K562 (cell line): Measurements from ENCODE around the gene MPIG6B. TPM values are rescaled to one million over a fixed set of nuclear protein-coding genes. Genes with fewer than 3 reads are reported as not detected.

Experiments
- COPS2 ChIP-seq: fragments of 450-650 bp; conservative IDR thresholded peaks from 2 replicates; pipeline ENCODE4 v1.6.1; 2016; ENCODE audit warnings: mild to moderate bottlenecking, moderate library complexity
- DACH1 ChIP-seq: fragments of 450-650 bp; IDR thresholded peaks from 2 replicates; pipeline ENCODE4 v1.6.1; 2018; ENCODE audit not compliant: partially characterized antibody
- HMGN3 ChIP-seq: IDR thresholded peaks from 2 replicates; pipeline ENCODE4 v1.6.1; 2011; ENCODE audit warnings: borderline replicate concordance, low read depth, mild to moderate bottlenecking, mixed read lengths, low read length; ENCODE audit not compliant: insufficient read length; ENCODE audit errors: extremely low read depth
- ILF3 ChIP-seq: fragments of 450-650 bp; IDR thresholded peaks from 2 replicates; pipeline ENCODE4 v1.6.1; 2018; ENCODE audit warnings: antibody characterized with exemption, mild to moderate bottlenecking, moderate library complexity, borderline replicate concordance
- KHSRP ChIP-seq: fragments of 450-650 bp; IDR thresholded peaks from 2 replicates; pipeline ENCODE4 v1.6.1; 2017
- PTRF ChIP-seq: fragments of 450-650 bp; IDR thresholded peaks from 2 replicates; pipeline ENCODE4 v1.6.1; 2016; ENCODE audit warnings: mild to moderate bottlenecking, missing genetic modification characterization, missing compliant biosample characterization
- RNF2 ChIP-seq: sonication (generic); IDR thresholded peaks from 2 replicates; pipeline ENCODE4 v1.6.1; 2016
- RREB1 ChIP-seq: fragments of 250-450 bp; sonication (Bioruptor Pico); IDR thresholded peaks from 2 replicates; pipeline ENCODE4 v1.4.0; 2020
- ZFX ChIP-seq: sonication (generic); formaldehyde crosslinking; IDR thresholded peaks from 2 replicates; pipeline ENCODE4 v1.8.0; 2022; ENCODE audit warnings: mild to moderate bottlenecking, missing genetic modification reagents, moderate library complexity
- ZNF133 ChIP-seq: fragments of 250-450 bp; sonication (Bioruptor Pico); IDR thresholded peaks from 2 replicates; pipeline ENCODE4 v1.4.0; 2020; ENCODE audit warnings: mild to moderate bottlenecking
- ZNF696 ChIP-seq: fragments of 250-450 bp; sonication (Bioruptor Pico); conservative IDR thresholded peaks from 2 replicates; pipeline ENCODE4 v1.4.0; 2020; ENCODE audit warnings: mild to moderate bottlenecking, moderate library complexity
- polyA plus RNA-seq, 8 experiments: library from polyadenylated mRNA; depleted of rRNA in 4 of 8; stranded (reverse) in 5 of 8; unstranded in 3 of 8; fragments of >200 nt; fragmentation: Nextera tagmentation in 2 of 8; fragmentation: Illumina TruSeq in 1 of 8; extraction: Ambion mirVana in 2 of 8; extraction: Trizol in 1 of 8; gene quantifications; 2 replicates each; pipeline versions ENCODE4 v1.2.1 to v1.2.3, GENCODE V29; 2011 to 2014; ENCODE audit warnings: inconsistent platforms in 1 of 8, missing spikeins in 1 of 8
- total RNA-seq, 7 experiments: library from RNA; depleted of rRNA in 6 of 7; stranded (reverse); fragments of >200 nt in 6 of 7; fragmentation: Illumina TruSeq in 2 of 7; extraction: Trizol in 2 of 7; gene quantifications; 2 replicates each; pipeline versions ENCODE4 v1.2.1 to v1.2.3, GENCODE V29; 2011 to 2021; ENCODE audit warnings: low replicate concordance in 1 of 7
- TF ChIP-seq, protein P1 (sequence below), 2 experiments: fragments of 450-650 bp in 1 of 2; sonication (generic) in 1 of 2; formaldehyde crosslinking in 1 of 2; IDR thresholded peaks in 1 of 2; conservative IDR thresholded peaks in 1 of 2; 2 replicates each; pipeline versions ENCODE4 v1.6.1 to v1.8.1; 2016 to 2023; ENCODE audit warnings: mild to moderate bottlenecking in 2 of 2, moderate library complexity in 2 of 2, inconsistent platforms in 1 of 2, missing genetic modification reagents in 1 of 2
- TF ChIP-seq, protein P2 (sequence below): sonication (generic); formaldehyde crosslinking; IDR thresholded peaks from 2 replicates; pipeline ENCODE4 v1.8.1; 2023; ENCODE audit warnings: mild to moderate bottlenecking, missing genetic modification reagents, moderate library complexity
- TF ChIP-seq, protein P3 (sequence below): fragments of 150-350 bp; conservative IDR thresholded peaks from 2 replicates; pipeline ENCODE4 v1.6.1; 2014; ENCODE audit warnings: low read length

MPIG6B gene
- total and polyA plus RNA-seq, 9 of the 15 experiments (the other 6 are each of a cell fraction or from before 2014, with no cell fraction given): 0.11 to 1.2 (median 0.28) TPM; not detected in 1

DNA sequence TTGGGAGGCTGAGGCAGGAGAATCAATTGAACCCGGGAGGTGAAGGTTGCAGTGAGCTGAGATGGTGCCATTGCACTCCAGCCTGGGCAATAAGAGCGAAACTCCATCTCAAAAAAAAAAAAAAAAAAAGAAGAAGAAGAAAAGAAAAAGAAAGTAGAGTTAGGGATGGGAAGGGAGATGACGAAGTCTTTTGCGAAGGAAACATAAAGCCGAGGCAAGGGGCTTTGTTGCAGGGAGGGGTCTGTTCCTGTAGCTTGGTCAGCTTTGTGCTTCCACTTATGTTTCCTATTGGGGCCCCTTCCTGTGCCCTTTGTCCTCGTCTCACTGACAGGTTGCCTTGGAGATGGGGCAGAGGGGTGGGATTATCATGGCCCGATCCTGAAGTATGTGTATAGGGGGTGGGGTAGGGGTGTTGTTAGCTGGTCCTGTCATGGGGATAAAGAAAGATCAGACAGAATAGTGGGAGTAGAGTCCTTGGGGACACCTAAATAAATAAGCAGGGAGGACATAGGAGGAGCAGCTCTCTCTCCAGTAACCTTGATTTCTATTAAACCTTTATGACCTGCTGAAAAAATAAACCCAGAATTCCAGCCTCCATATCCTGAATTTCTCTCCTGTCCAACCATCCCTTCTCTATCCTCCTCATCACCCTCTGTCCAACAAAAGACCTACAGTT, 14.3 kb downstream of the MPIG6B start (continued):
- TF ChIP-seq, protein P1, sequence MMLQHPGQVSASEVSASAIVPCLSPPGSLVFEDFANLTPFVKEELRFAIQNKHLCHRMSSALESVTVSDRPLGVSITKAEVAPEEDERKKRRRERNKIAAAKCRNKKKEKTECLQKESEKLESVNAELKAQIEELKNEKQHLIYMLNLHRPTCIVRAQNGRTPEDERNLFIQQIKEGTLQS (IDR thresholded peaks at IDR 0.05): no peak
- TF ChIP-seq, protein P1 (CRISPR knock-in tag; conservative IDR thresholded peaks at IDR 0.05): no peak
- TF ChIP-seq, protein P2, sequence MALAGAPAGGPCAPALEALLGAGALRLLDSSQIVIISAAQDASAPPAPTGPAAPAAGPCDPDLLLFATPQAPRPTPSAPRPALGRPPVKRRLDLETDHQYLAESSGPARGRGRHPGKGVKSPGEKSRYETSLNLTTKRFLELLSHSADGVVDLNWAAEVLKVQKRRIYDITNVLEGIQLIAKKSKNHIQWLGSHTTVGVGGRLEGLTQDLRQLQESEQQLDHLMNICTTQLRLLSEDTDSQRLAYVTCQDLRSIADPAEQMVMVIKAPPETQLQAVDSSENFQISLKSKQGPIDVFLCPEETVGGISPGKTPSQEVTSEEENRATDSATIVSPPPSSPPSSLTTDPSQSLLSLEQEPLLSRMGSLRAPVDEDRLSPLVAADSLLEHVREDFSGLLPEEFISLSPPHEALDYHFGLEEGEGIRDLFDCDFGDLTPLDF (CRISPR knock-in tag): no peak
- no peak for TF ChIP-seq ZFX (CRISPR knock-in tag)
- TF ChIP-seq, protein P3, sequence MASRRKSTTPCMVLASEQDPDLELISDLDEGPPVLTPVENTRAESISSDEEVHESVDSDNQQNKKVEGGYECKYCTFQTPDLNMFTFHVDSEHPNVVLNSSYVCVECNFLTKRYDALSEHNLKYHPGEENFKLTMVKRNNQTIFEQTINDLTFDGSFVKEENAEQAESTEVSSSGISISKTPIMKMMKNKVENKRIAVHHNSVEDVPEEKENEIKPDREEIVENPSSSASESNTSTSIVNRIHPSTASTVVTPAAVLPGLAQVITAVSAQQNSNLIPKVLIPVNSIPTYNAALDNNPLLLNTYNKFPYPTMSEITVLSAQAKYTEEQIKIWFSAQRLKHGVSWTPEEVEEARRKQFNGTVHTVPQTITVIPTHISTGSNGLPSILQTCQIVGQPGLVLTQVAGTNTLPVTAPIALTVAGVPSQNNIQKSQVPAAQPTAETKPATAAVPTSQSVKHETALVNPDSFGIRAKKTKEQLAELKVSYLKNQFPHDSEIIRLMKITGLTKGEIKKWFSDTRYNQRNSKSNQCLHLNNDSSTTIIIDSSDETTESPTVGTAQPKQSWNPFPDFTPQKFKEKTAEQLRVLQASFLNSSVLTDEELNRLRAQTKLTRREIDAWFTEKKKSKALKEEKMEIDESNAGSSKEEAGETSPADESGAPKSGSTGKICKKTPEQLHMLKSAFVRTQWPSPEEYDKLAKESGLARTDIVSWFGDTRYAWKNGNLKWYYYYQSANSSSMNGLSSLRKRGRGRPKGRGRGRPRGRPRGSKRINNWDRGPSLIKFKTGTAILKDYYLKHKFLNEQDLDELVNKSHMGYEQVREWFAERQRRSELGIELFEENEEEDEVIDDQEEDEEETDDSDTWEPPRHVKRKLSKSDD: no peak
- no peak for TF ChIP-seq DACH1
- TF ChIP-seq RNF2: no peak
- no peak for TF ChIP-seq RREB1 (CRISPR knock-in tag)
- TF ChIP-seq ZNF133 (CRISPR knock-in tag): no peak
- no peak for TF ChIP-seq COPS2
- 0 out of 2 replicates have a peak, but pooled peaks have one; percentile 6 for TF ChIP-seq ZNF696
- no peak for TF ChIP-seq HMGN3
- no peak for TF ChIP-seq KHSRP
- peak; percentile 46; the same call in 1 of the 2 replicates for TF ChIP-seq PTRF (tag)
- TF ChIP-seq ILF3: no peak
